Measurements from ENCODE around the gene LPP. TPM values are rescaled to one million over a fixed set of nuclear protein-coding genes. Genes with fewer than 3 reads are reported as not detected.

Gene LPP
- total and polyA plus RNA-seq, 4 donors = 7.2 to 50.3 (median 26.4) TPM

- Histone ChIP-seq H3K4me3 (ENCODE audit: low read depth, low read length) (no peak overlapping the region), H3K36me3 (ENCODE audit: control insufficient read depth, insufficient read depth, low read length) (no peaks in the 10 kb centered on the region), H3K27me3 (ENCODE audit: control insufficient read depth, insufficient read depth, low read length) (no peaks in the 10 kb centered on the region), H3K27ac (ENCODE audit: low read depth, low read length) (no peak overlapping the region), H3K4me1 (ENCODE audit: control insufficient read depth, insufficient read depth, low read length) (no peaks in the 10 kb centered on the region), H3K9me3 (ENCODE audit: control insufficient read depth, insufficient read depth, low read length) (no peaks in the 10 kb centered on the region)
- DNase-seq (ENCODE audit: low read depth in 4 of 6, low spot score in 6 of 6) = no peak
Observed at GRCh38 chr3:188282871-188283270, 128.9 kb downstream of the LPP start.

GRCh38 chr3:188283347-188283746 is 129.4 kb downstream of the LPP start:
- Histone ChIP-seq H3K9me3 (ENCODE audit: control insufficient read depth, insufficient read depth, low read length) (no peaks in the 10 kb centered on the region), H3K27ac (ENCODE audit: low read depth, low read length) (no peak overlapping the region), H3K27me3 (ENCODE audit: control insufficient read depth, insufficient read depth, low read length) (no peaks in the 10 kb centered on the region), H3K4me3 (ENCODE audit: low read depth, low read length) (no peak overlapping the region), H3K4me1 (ENCODE audit: control insufficient read depth, insufficient read depth, low read length) (no peaks in the 10 kb centered on the region), H3K36me3 (ENCODE audit: control insufficient read depth, insufficient read depth, low read length) (no peaks in the 10 kb centered on the region)
- 100% methylated on average over 3 of the region's 4 CpGs for WGBS (ENCODE audit: insufficient coverage)
- peak in 1 of 6 donors; percentile 34 for DNase-seq (ENCODE audit: low read depth in 4 of 6, low spot score in 6 of 6)

DNA sequence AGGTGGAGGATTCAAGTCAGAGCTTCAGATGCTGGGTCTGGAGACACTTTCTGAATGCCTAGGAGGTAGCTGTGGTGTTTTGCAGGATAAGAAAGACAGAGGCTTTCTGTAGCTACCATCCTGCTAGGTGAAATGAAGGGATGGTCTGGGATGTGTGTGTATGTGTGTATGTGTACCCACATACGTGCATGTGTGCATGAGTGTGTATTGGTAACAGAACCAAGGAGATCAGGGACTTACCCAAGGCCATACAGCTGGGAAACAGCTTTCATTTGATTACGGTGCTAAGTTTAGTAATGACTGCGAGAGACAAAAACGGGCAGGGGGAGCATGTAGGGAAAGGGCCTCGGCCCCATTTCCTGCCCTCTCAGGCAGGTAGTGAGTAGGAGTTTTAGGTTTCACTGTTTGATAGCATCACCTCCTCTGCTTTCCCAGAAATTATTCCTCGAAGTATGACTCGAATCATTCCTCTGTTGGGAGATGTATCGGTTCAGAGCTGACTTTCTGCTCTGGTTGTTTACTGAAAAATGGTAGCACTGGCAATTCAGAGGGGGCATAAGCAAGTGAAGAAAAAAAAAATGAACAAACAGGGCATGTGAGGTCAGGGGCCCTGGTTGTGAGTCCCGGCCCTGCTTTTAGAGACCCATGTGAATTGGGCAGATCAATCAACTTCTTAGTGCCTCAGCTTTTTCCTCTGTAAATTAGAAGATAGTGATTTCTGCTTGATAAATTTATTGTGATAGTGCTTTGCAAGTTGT is 130.7 kb downstream of the LPP start:
- H3K27ac ChIP-seq (ENCODE audit: low read depth, low read length) = no peak overlapping the region
- H3K36me3 ChIP-seq (ENCODE audit: control insufficient read depth, insufficient read depth, low read length) = no peaks in the 10 kb centered on the region
- H3K9me3 ChIP-seq (ENCODE audit: control insufficient read depth, insufficient read depth, low read length) = no peaks in the 10 kb centered on the region
- no peaks in the 10 kb centered on the region for H3K4me1 ChIP-seq (ENCODE audit: control insufficient read depth, insufficient read depth, low read length)
- no peak for DNase-seq (ENCODE audit: low read depth in 4 of 6, low spot score in 6 of 6)
- no peaks in the 10 kb centered on the region for H3K27me3 ChIP-seq (ENCODE audit: control insufficient read depth, insufficient read depth, low read length)
- 94% methylated on average over 5 of the region's 9 CpGs for WGBS (ENCODE audit: insufficient coverage)
- no peak overlapping the region for H3K4me3 ChIP-seq (ENCODE audit: low read depth, low read length)

GRCh38 chr3:188286087-188286513 is 132.1 kb downstream of the LPP start:
- Histone ChIP-seq H3K9me3 (ENCODE audit: control insufficient read depth, insufficient read depth, low read length) (no peaks in the 10 kb centered on the region), H3K36me3 (ENCODE audit: control insufficient read depth, insufficient read depth, low read length) (no peaks in the 10 kb centered on the region), H3K27me3 (ENCODE audit: control insufficient read depth, insufficient read depth, low read length) (no peaks in the 10 kb centered on the region), H3K4me1 (ENCODE audit: control insufficient read depth, insufficient read depth, low read length) (no peaks in the 10 kb centered on the region), H3K27ac (ENCODE audit: low read depth, low read length) (no peak overlapping the region), H3K4me3 (ENCODE audit: low read depth, low read length) (no peak overlapping the region)
- WGBS (ENCODE audit: insufficient coverage) = 89% methylated on average over 2 of the region's 3 CpGs
- DNase-seq (ENCODE audit: low read depth in 4 of 6, low spot score in 6 of 6) = no peak

DNA sequence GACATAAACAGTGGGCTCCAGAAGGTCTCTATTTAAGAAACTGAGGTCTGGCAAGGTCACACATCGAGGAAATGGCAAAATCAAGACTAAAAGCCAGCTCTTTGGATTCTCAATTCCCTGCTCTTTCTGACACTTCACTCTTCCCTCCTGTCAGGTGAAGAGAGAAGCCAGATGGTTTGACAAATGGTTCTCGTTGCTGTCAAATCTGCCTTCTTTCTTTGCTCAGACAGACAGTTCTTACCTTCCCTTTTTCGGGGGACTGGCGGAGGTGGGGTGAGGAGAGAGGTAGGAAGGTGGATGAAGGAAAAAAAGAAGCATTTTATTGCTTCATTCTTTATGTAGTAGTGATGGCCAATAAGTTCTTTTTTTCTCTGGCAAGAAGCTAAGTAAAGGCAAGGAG is 133.4 kb downstream of the LPP start:
- no CpG with 5 or more reads among the region's 4 CpGs for WGBS (ENCODE audit: insufficient coverage)
- Histone ChIP-seq H3K27ac (ENCODE audit: low read depth, low read length) (no peak overlapping the region), H3K27me3 (ENCODE audit: control insufficient read depth, insufficient read depth, low read length) (no peaks in the 10 kb centered on the region), H3K4me3 (ENCODE audit: low read depth, low read length) (no peak overlapping the region), H3K36me3 (ENCODE audit: control insufficient read depth, insufficient read depth, low read length) (no peaks in the 10 kb centered on the region), H3K4me1 (ENCODE audit: control insufficient read depth, insufficient read depth, low read length) (no peaks in the 10 kb centered on the region), H3K9me3 (ENCODE audit: control insufficient read depth, insufficient read depth, low read length) (no peaks in the 10 kb centered on the region)
- peak in 1 of 6 donors; percentile 66 for DNase-seq (ENCODE audit: low read depth in 4 of 6, low spot score in 6 of 6)

- Histone ChIP-seq H3K27ac (ENCODE audit: low read depth, low read length) (no peak overlapping the region), H3K4me3 (ENCODE audit: low read depth, low read length) (no peak overlapping the region), H3K4me1 (ENCODE audit: control insufficient read depth, insufficient read depth, low read length) (no peaks in the 10 kb centered on the region), H3K9me3 (ENCODE audit: control insufficient read depth, insufficient read depth, low read length) (no peaks in the 10 kb centered on the region), H3K36me3 (ENCODE audit: control insufficient read depth, insufficient read depth, low read length) (no peaks in the 10 kb centered on the region), H3K27me3 (ENCODE audit: control insufficient read depth, insufficient read depth, low read length) (no peaks in the 10 kb centered on the region)
- WGBS (ENCODE audit: insufficient coverage) = 20% methylated on average over 1 of the region's 6 CpGs
- peak in 2 of 6 donors; percentile 45 to 70 for DNase-seq (ENCODE audit: low read depth in 4 of 6, low spot score in 6 of 6)
Observed at GRCh38 chr3:188287762-188288505, 134.0 kb downstream of the LPP start.

GRCh38 chr3:188292251-188292650 is 138.3 kb downstream of the LPP start:
- no peak overlapping the region for H3K27ac ChIP-seq (ENCODE audit: low read depth, low read length)
- H3K27me3 ChIP-seq (ENCODE audit: control insufficient read depth, insufficient read depth, low read length) = no peaks in the 10 kb centered on the region
- no CpG with 5 or more reads among the region's 1 CpG for WGBS (ENCODE audit: insufficient coverage)
- no peak overlapping the region for H3K4me3 ChIP-seq (ENCODE audit: low read depth, low read length)
- H3K36me3 ChIP-seq (ENCODE audit: control insufficient read depth, insufficient read depth, low read length) = no peaks in the 10 kb centered on the region
- no peaks in the 10 kb centered on the region for H3K9me3 ChIP-seq (ENCODE audit: control insufficient read depth, insufficient read depth, low read length)
- no peak for DNase-seq (ENCODE audit: low read depth in 4 of 6, low spot score in 6 of 6)
- no peaks in the 10 kb centered on the region for H3K4me1 ChIP-seq (ENCODE audit: control insufficient read depth, insufficient read depth, low read length)

DNA sequence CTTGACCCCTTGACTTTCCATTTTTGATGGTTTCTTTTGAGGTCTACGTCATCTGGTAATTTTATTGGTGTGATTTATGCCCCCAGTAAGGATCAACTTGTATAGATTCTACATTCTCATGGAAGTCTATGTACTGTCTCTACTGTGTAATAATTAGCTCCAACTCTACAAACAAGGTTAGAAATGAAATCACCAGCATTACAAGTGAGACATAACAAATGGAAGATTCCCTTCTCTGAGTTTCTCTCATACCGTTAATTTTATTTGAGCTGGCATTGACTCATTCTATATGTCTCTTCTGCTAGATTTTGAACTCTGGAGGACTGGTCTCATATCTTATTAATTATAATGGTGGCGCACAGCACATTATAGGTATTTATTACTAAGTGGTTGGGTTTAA is 138.9 kb downstream of the LPP start:
- Histone ChIP-seq H3K4me3 (ENCODE audit: low read depth, low read length) (no peak overlapping the region), H3K36me3 (ENCODE audit: control insufficient read depth, insufficient read depth, low read length) (no peaks in the 10 kb centered on the region), H3K27ac (ENCODE audit: low read depth, low read length) (no peak overlapping the region), H3K27me3 (ENCODE audit: control insufficient read depth, insufficient read depth, low read length) (no peaks in the 10 kb centered on the region), H3K9me3 (ENCODE audit: control insufficient read depth, insufficient read depth, low read length) (no peaks in the 10 kb centered on the region), H3K4me1 (ENCODE audit: control insufficient read depth, insufficient read depth, low read length) (no peaks in the 10 kb centered on the region)
- DNase-seq (ENCODE audit: low read depth in 4 of 6, low spot score in 6 of 6) = no peak
- WGBS (ENCODE audit: insufficient coverage) = no CpG with 5 or more reads among the region's 3 CpGs

GRCh38 chr3:188294113-188294512 is 140.2 kb downstream of the LPP start:
- H3K27ac ChIP-seq (ENCODE audit: low read depth, low read length) = no peak overlapping the region
- 100% methylated on average over 1 of the region's 3 CpGs for WGBS (ENCODE audit: insufficient coverage)

More at GRCh38 chr3:188294113-188294512, 140.2 kb downstream of the LPP start:
- Histone ChIP-seq H3K4me1 (ENCODE audit: control insufficient read depth, insufficient read depth, low read length) (no peaks in the 10 kb centered on the region), H3K9me3 (ENCODE audit: control insufficient read depth, insufficient read depth, low read length) (no peaks in the 10 kb centered on the region), H3K36me3 (ENCODE audit: control insufficient read depth, insufficient read depth, low read length) (no peaks in the 10 kb centered on the region), H3K27me3 (ENCODE audit: control insufficient read depth, insufficient read depth, low read length) (no peaks in the 10 kb centered on the region), H3K4me3 (ENCODE audit: low read depth, low read length) (no peak overlapping the region)
- no peak for DNase-seq (ENCODE audit: low read depth in 4 of 6, low spot score in 6 of 6)
